Suprapubic skin (tissue), 4 donors: Measurements from ENCODE around the gene NME7. TPM values are rescaled to one million over a fixed set of nuclear protein-coding genes. Genes with fewer than 3 reads are reported as not detected.

Source experiments
- DNase-seq, 2 donors: peaks; one replicate each; pipeline ENCODE4 v3.0.0-alpha.2; 2019; ENCODE audit warnings: low spot score in 2 of 2
- H3K27ac ChIP-seq: fragments of 200-600 bp; sonication (generic); one replicate; pipeline ENCODE4 v1.5.1; 2019
- H3K27me3 ChIP-seq: fragments of 200-600 bp; sonication (generic); one replicate; pipeline ENCODE4 v1.5.1; 2019
- H3K36me3 ChIP-seq: fragments of 200-600 bp; sonication (generic); one replicate; pipeline ENCODE4 v1.5.1; 2019
- H3K4me1 ChIP-seq: fragments of 200-600 bp; sonication (generic); one replicate; pipeline ENCODE4 v1.5.1; 2019
- H3K4me3 ChIP-seq: fragments of 200-600 bp; sonication (generic); one replicate; pipeline ENCODE4 v1.5.1; 2019; ENCODE audit warnings: mild to moderate bottlenecking
- H3K9me3 ChIP-seq: fragments of 200-600 bp; sonication (generic); one replicate; pipeline ENCODE4 v1.5.1; 2019
- CTCF ChIP-seq, 2 donors: fragments of 200-600 bp in 1 of 2; fragments of 450-650 bp in 1 of 2; sonication (generic) in 1 of 2; IDR thresholded peaks; one replicate each; pipeline ENCODE4 v1.5.1; 2016 to 2019; ENCODE audit warnings: antibody characterized with exemption in 2 of 2, mild to moderate bottlenecking in 1 of 2, moderate library complexity in 1 of 2
- EP300 ChIP-seq: sonication (generic); formaldehyde crosslinking; IDR thresholded peaks from one replicate; pipeline ENCODE4 v1.6.1; 2017; ENCODE audit warnings: antibody characterized with exemption
- POLR2A ChIP-seq, 2 donors: fragments of 450-650 bp; IDR thresholded peaks; one replicate each; pipeline ENCODE4 v1.6.1; 2017; ENCODE audit warnings: antibody characterized with exemption in 2 of 2, mild to moderate bottlenecking in 2 of 2, moderate library complexity in 2 of 2
- POLR2AphosphoS5 ChIP-seq, 3 donors: sonication (generic); formaldehyde crosslinking; IDR thresholded peaks; one replicate each; pipeline ENCODE4 v1.6.1; 2017; ENCODE audit warnings: antibody characterized with exemption in 3 of 3
- WGBS: methylation state at CpG from one replicate; pipeline ENCODE4 v1.1.5; 2018; 5-methylcytosine and 5-hydroxymethylcytosine counted together
- total RNA-seq, 4 donors: library from RNA; depleted of rRNA; stranded (reverse); fragments of >200 nt; gene quantifications; one replicate each; pipeline ENCODE4 v1.1.0, GENCODE V29; 2016

Gene NME7
- total RNA-seq, 4 donors from 2014 or later = 9.5 to 13.9 (median 11.7) TPM

DNA sequence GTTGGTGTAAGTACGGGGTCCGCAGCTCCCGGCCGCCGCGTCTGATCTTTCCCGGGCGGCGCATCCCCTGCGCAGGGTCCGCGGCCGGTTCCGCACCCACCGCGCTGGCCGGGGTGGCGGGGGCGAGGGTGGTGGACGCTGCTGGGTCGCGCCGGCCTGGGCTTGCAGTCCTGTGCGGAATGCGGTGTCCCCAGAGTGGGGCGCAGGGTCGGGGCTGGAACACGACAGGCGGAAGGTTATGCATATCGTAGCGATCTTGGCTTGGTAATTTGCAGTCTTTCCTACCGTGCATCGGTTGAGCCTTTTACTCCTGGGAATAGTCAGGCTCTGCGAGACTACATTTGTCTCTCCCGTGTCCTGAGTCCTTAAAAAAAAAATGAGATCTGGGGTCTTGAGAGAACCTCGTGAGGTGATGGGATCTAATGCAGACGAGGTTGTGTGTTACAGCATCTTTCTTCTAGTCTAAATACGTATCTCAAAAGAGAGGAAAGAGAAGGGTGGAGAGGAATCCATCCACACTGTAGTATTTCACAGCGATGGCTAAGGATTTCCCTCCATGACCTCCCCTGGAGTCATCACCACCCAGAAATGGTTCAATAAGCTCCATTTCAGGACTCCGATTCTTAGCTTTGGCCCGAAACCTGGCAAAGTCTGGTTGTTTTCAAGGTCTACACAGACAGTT is 260.5 kb downstream of the NME7 start:
- no peaks in the 10 kb centered on the region for H3K27me3 ChIP-seq
- H3K9me3 ChIP-seq = no peaks in the 10 kb centered on the region
- H3K4me3 ChIP-seq = peak overlapping the region; percentile 92
- TF ChIP-seq POLR2A (IDR thresholded peaks at IDR 0.05) (no peak), EP300 (no peak), CTCF (IDR thresholded peaks at IDR 0.05) (no peak), POLR2AphosphoS5 (IDR thresholded peaks at IDR 0.05) (no peak)
- 4% methylated on average over 36 of the region's 41 CpGs for WGBS
- H3K36me3 ChIP-seq = no peaks in the 10 kb centered on the region
- DNase-seq = no peak
- peaks cover 60% of the 10 kb centered on the region for H3K4me1 ChIP-seq
- peak overlapping the region; percentile 91 for H3K27ac ChIP-seq

DNA sequence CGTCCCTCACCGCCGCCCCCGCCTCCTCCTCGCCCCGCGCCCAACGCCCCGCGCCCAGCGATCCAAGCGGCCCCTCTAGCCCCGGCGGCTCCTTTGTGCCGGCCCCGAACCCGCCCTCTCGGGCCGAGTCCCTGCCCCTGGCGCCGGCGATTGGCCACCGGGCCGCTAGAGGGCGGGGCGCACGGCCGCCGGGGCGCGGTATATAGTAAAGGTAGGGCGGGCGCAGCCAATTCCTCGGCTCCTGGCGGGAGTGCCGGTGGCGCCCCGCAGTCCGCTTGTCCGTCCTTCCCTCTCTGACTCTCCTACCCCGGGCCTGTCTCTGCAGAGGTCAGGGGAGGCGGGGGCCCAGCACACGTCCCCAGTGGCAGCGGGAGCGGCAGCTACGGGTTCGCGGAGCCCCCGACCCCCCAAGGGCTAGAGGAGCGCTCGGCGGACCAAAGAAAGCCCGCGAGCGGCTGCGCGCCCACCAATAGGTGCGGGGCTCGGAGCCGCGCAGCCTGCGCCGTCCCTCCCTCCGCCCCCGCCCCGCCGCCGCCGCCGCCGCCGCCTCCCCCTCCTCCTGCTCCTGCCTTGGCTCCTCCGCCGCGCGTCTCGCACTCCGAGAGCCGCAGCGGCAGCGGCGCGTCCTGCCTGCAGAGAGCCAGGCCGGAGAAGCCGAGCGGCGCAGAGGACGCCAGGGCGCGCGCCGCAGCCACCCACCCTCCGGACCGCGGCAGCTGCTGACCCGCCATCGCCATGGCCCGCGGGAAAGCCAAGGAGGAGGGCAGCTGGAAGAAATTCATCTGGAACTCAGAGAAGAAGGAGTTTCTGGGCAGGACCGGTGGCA is 261.3 kb downstream of the NME7 start, which contains the start of gene ATP1B1:
Gene ATP1B1, plus strand, starts transcription at position 596 of the 826 bp plus-strand sequence. Its CDS starts 140 bp downstream, at position 736.
- Histone ChIP-seq H3K4me1 (peaks cover 52% of the 10 kb centered on the region), H3K9me3 (no peaks in the 10 kb centered on the region), H3K36me3 (no peaks in the 10 kb centered on the region), H3K27ac (peak within 1 kb of the TSS; percentile 91), H3K27me3 (no peaks in the 10 kb centered on the region), H3K4me3 (peak within 1 kb of the TSS; percentile 92)
- TF ChIP-seq CTCF (IDR thresholded peaks at IDR 0.05) (peak in 1 of 2 donors; percentile 49), EP300 (no peak), POLR2A (IDR thresholded peaks at IDR 0.05) (peak; percentile 78 to 87), POLR2AphosphoS5 (IDR thresholded peaks at IDR 0.05) (peak in 2 of 3 donors; percentile 64 to 89)
- WGBS = no CpG with 5 or more reads among the region's 100 CpGs
- peak; percentile 84 to 87 for DNase-seq

- H3K4me3 ChIP-seq = peak overlapping the region; percentile 92
- DNase-seq = peak; percentile 80 to 87
Observed at GRCh38 chr1:169105434-169106094, 262.0 kb downstream of the NME7 start.

GRCh38 chr1:169105087-169105433 is 262.5 kb downstream of the NME7 start:
- Histone ChIP-seq H3K27ac (peak overlapping the region; percentile 91), H3K4me1 (peaks cover 51% of the 10 kb centered on the region), H3K36me3 (no peaks in the 10 kb centered on the region), H3K4me3 (peak overlapping the region; percentile 92), H3K27me3 (no peaks in the 10 kb centered on the region), H3K9me3 (no peaks in the 10 kb centered on the region)
- TF ChIP-seq POLR2AphosphoS5 (IDR thresholded peaks at IDR 0.05) (no peak), EP300 (no peak), CTCF (IDR thresholded peaks at IDR 0.05) (no peak), POLR2A (IDR thresholded peaks at IDR 0.05) (no peak)
- 33% methylated on average over 6 of the region's 6 CpGs for WGBS
- DNase-seq = no peak

More at GRCh38 chr1:169105434-169106094, 262.0 kb downstream of the NME7 start:
- Histone ChIP-seq H3K36me3 (no peaks in the 10 kb centered on the region), H3K27me3 (no peaks in the 10 kb centered on the region), H3K4me1 (peaks cover 52% of the 10 kb centered on the region), H3K9me3 (no peaks in the 10 kb centered on the region), H3K27ac (peak overlapping the region; percentile 91)
- TF ChIP-seq POLR2AphosphoS5 (IDR thresholded peaks at IDR 0.05) = peak in 1 of 3 donors; percentile 44
- TF ChIP-seq EP300 = no peak
- TF ChIP-seq CTCF (IDR thresholded peaks at IDR 0.05) = no peak
- no peak for TF ChIP-seq POLR2A (IDR thresholded peaks at IDR 0.05)
- 4% methylated on average over 12 of the region's 47 CpGs for WGBS
